Stimulated activated naive CD8-positive, alpha-beta T cell treated with anti-CD3 and anti-CD28 coated beads, Interleukin-15, amount 100 ng/mL, for 72 hours (primary cell): ENCODE data around the gene DLAT.
A peak's percentile ranks its signal among the peaks of the same experiment; 100 is the strongest.

Experiments used
- ATAC-seq: fragments of 150-1000 bp; cut with Tn5 transposase; 2 replicates; pipeline ENCODE4 v1.10.0; 2021; ENCODE audit warnings: mild to moderate bottlenecking, moderate library complexity
- DNase-seq, 2 donors: peaks; one replicate each; pipeline ENCODE4 v3.0.0; 2021 to 2022
- H3K27ac Mint-ChIP-seq, 2 donors: one replicate each; pipeline ENCODE4 v1.8.0; 2022; ENCODE audit warnings: mild to moderate bottlenecking in 2 of 2, mixed read lengths in 2 of 2, moderate library complexity in 2 of 2
- H3K27me3 Mint-ChIP-seq: one replicate; pipeline ENCODE4 v1.8.0; 2022; ENCODE audit warnings: mixed read lengths
- H3K4me1 Mint-ChIP-seq: one replicate; pipeline ENCODE4 v1.8.0; 2022; ENCODE audit warnings: mild to moderate bottlenecking, mixed read lengths
- H3K4me3 Mint-ChIP-seq, 2 donors: one replicate each; pipeline ENCODE4 v1.8.0; 2022; ENCODE audit warnings: mild to moderate bottlenecking in 2 of 2, mixed read lengths in 2 of 2, moderate library complexity in 1 of 2
- H3K9me3 Mint-ChIP-seq, 2 donors: one replicate each; pipeline ENCODE4 v1.8.0; 2022; ENCODE audit warnings: mixed read lengths in 2 of 2

The DLAT gene

GRCh38 chr11:112024773-112025678 lies at the start of gene DLAT:
DLAT (plus strand) TSS chr11:112025408; CDS start chr11:112025473, 65 bp downstream.
- no peaks in the 10 kb centered on the region for H3K27me3 Mint-ChIP-seq

GRCh38 chr11:111976119-111976766 lies 49.0 kb upstream of the DLAT start:
- DNase-seq, result no peak
- no peak overlapping the region for H3K27ac Mint-ChIP-seq
- H3K4me3 Mint-ChIP-seq, result peak overlapping the region; percentile 67 to 68
- H3K4me1 Mint-ChIP-seq, result peaks cover 14% of the 10 kb centered on the region
- ATAC-seq, result no peak
- H3K27me3 Mint-ChIP-seq, result peaks cover 44% of the 10 kb centered on the region
- no peaks in the 10 kb centered on the region for H3K9me3 Mint-ChIP-seq

More at GRCh38 chr11:112024773-112025678, at the start of gene DLAT:
- DNase-seq (peak; percentile 82 to 89), ATAC-seq (peak; percentile 94)
- peaks cover 13% of the 10 kb centered on the region for H3K4me1 Mint-ChIP-seq
- H3K4me3 Mint-ChIP-seq, result peak within 1 kb of the TSS; percentile 99 to 100
- H3K9me3 Mint-ChIP-seq, result no peaks in the 10 kb centered on the region
- peak within 1 kb of the TSS; percentile 99 to 100 for H3K27ac Mint-ChIP-seq

GRCh38 chr11:111976767-111977145 lies 48.5 kb upstream of the DLAT start:
- Mint-ChIP-seq H3K27ac (no peak overlapping the region), H3K4me1 (peaks cover 14% of the 10 kb centered on the region), H3K27me3 (peaks cover 44% of the 10 kb centered on the region), H3K9me3 (no peaks in the 10 kb centered on the region), H3K4me3 (peak overlapping the region; percentile 67 to 68)
- no peak for ATAC-seq
- DNase-seq, result no peak

- peak overlapping the region; percentile 74 to 81 for H3K4me3 Mint-ChIP-seq
- DNase-seq, result peak; percentile 16 to 29
- peaks cover 14% of the 10 kb centered on the region for H3K4me1 Mint-ChIP-seq
- no peaks in the 10 kb centered on the region for H3K9me3 Mint-ChIP-seq
- H3K27ac Mint-ChIP-seq, result no peak overlapping the region
- peak; percentile 86 for ATAC-seq
- H3K27me3 Mint-ChIP-seq, result peaks cover 44% of the 10 kb centered on the region
These were observed 47.8 kb upstream of the DLAT start for GRCh38 chr11:111977146-111978027.

- peak overlapping the region; percentile 74 to 81 for H3K4me3 Mint-ChIP-seq
- H3K9me3 Mint-ChIP-seq, result no peaks in the 10 kb centered on the region
- H3K4me1 Mint-ChIP-seq, result peaks cover 14% of the 10 kb centered on the region
- no peak overlapping the region for H3K27ac Mint-ChIP-seq
- peaks cover 44% of the 10 kb centered on the region for H3K27me3 Mint-ChIP-seq
- no peak for DNase-seq
- no peak for ATAC-seq
These were observed 47.0 kb upstream of the DLAT start for GRCh38 chr11:111978028-111978771.

- Mint-ChIP-seq H3K4me1 (peaks cover 14% of the 10 kb centered on the region), H3K9me3 (no peaks in the 10 kb centered on the region), H3K4me3 (no peak overlapping the region), H3K27me3 (peaks cover 44% of the 10 kb centered on the region), H3K27ac (no peak overlapping the region)
- DNase-seq, result no peak
- no peak for ATAC-seq
These were observed 45.1 kb upstream of the DLAT start for GRCh38 chr11:111980062-111980461.

DNA sequence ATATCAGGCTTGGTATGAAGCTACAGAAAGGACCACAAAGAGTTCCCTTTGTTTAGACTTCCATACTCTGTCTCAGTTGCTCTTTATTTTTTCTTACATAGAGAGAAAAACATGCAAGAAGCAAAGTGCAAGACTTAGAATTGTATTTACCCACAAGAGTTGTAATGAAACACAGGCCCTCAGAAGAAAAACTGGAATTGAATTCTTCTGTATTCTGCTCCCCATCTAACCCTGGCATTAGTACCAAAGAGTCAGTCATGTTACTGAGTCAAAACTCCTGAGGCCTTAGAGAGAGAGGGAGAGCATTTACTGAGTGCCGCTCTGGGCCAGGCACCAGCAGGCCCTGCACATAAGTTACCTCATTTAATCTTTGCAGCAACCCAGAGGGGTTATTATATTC lies 43.9 kb upstream of the DLAT start:
- ATAC-seq (no peak), DNase-seq (no peak)
- Mint-ChIP-seq H3K27ac (no peak overlapping the region), H3K4me3 (no peak overlapping the region), H3K27me3 (peaks cover 41% of the 10 kb centered on the region), H3K4me1 (peaks cover 14% of the 10 kb centered on the region), H3K9me3 (no peaks in the 10 kb centered on the region)

DNA sequence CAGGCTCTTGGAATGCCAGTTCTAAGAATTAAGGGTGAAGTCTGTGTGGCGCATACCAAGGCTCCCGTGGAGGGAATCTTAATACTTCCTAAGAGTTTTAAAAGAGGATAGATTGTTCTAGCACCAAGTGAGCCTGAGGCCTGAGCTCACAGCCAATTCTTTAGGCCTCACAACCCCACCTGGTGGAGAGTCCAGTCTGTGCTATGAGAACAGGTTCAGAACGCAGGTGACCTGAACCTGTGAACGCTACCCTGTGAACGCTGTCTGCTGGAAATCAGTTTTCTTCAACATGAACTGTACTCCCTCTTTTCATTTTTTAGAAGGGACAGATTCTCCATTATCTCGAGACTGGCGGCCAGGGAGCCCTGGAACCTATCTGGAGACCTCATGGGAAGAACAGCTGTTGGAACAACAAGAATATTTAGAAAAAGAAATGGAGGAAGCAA lies 43.2 kb upstream of the DLAT start:
- H3K9me3 Mint-ChIP-seq, result no peaks in the 10 kb centered on the region
- no peak overlapping the region for H3K27ac Mint-ChIP-seq
- H3K4me3 Mint-ChIP-seq, result no peak overlapping the region
- ATAC-seq (peak; percentile 83), DNase-seq (peak; percentile 32 to 57)
- H3K27me3 Mint-ChIP-seq, result peaks cover 33% of the 10 kb centered on the region
- H3K4me1 Mint-ChIP-seq, result peaks cover 8% of the 10 kb centered on the region

- no peak overlapping the region for H3K4me3 Mint-ChIP-seq
- DNase-seq, result no peak
- peaks cover 4% of the 10 kb centered on the region for H3K4me1 Mint-ChIP-seq
- H3K9me3 Mint-ChIP-seq, result no peaks in the 10 kb centered on the region
- H3K27ac Mint-ChIP-seq, result no peak overlapping the region
- no peak for ATAC-seq
- H3K27me3 Mint-ChIP-seq, result peaks cover 27% of the 10 kb centered on the region
These were observed 42.5 kb upstream of the DLAT start for GRCh38 chr11:111982541-111983186.

DNA sequence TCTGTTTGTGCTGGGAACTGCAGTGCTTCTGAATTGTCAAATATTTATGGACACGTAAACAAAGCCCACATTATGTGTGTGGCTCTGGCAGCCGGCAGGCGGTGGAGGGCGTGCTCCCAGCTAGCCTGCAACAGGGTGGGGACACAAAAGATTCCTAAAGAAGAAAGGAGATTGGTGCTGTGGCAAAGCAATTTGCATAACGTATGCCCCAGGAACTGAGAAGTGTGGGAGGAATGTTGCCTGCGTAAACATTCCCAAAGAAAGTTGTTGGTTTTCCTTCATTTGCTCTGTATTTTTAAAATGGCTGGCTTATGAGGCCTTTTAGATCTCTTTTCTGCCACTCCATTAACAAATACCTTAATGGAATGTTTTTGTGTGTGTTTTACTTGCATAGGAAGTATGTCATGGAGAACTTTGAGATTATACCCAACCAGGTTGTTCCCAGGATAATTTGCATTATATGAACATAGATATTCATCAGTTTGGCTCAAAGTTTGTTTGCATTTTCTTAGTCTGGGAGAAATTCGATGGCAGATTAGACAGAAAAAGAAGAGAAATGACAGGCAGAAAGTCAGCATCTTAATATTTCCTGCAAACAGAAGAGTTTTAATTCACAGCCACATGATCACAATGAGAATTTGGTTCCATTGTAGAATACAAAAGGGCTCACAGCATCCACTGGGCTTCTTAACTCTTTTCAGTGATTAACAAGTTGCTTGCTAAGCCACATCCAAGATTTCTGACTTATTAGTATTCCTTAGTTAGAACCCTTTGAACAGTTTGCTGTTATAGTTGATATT lies 41.8 kb upstream of the DLAT start:
- Mint-ChIP-seq H3K4me3 (no peak overlapping the region), H3K4me1 (no peaks in the 10 kb centered on the region), H3K9me3 (no peaks in the 10 kb centered on the region), H3K27me3 (peaks cover 20% of the 10 kb centered on the region), H3K27ac (no peak overlapping the region)
- DNase-seq (no peak), ATAC-seq (no peak)

GRCh38 chr11:111986589-111986988 lies 38.6 kb upstream of the DLAT start:
- no peaks in the 10 kb centered on the region for H3K27me3 Mint-ChIP-seq
- ATAC-seq (no peak), DNase-seq (no peak)
- H3K9me3 Mint-ChIP-seq, result no peaks in the 10 kb centered on the region
- H3K4me3 Mint-ChIP-seq, result no peak overlapping the region
- no peak overlapping the region for H3K27ac Mint-ChIP-seq
- H3K4me1 Mint-ChIP-seq, result no peaks in the 10 kb centered on the region

DNA sequence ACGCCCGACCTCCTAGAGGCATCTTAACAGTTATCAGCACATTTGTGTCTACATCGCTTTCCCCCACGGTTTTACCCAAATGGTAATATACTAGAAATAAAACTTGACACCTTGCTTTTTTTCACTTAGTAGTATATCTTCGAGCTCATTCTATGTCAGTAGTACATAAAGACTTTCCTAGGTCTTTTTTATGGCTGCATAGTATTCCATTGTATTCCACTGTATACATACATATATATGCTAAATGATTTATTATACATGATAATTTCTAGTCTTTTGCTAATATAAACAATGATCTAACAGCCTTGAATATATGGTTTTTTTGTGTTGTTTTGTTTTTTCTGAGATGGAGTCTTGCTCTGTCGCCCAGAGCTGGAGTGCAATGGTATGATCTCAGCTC lies 34.8 kb upstream of the DLAT start:
- DNase-seq (no peak), ATAC-seq (no peak)
- no peak overlapping the region for H3K27ac Mint-ChIP-seq
- H3K4me3 Mint-ChIP-seq, result no peak overlapping the region
- no peaks in the 10 kb centered on the region for H3K4me1 Mint-ChIP-seq
- H3K27me3 Mint-ChIP-seq, result no peaks in the 10 kb centered on the region
- no peaks in the 10 kb centered on the region for H3K9me3 Mint-ChIP-seq

DNA sequence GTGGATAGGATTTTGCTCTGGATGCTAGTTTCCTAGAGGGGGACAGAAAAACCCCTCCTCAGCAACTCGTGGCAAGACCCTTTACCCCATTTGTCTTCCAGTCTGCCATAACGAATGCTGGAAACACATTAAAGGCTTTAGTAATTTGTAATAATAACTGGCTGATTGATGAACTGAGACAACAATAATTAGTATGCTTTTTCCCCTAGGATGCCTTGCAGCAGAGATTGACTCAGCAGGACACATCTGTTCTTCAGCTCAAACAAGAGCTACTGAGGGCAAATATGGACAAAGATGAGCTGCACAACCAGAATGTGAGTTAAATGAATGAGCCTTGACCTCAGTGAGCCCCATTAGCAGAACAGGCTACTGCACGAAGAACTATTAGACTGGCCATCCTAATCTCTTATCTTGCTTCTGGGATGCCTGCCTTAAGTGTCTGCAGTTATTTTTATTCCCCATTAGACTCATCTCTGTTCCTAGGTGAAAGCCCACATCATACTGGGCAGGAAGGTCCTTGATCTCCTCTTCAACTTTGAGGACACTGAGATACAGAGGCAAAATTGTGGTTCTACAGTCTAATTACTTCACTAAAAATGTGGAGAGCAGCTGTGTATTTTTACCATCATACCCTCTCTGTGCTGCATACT lies 32.9 kb upstream of the DLAT start:
- DNase-seq, result no peak
- Mint-ChIP-seq H3K4me1 (no peaks in the 10 kb centered on the region), H3K9me3 (no peaks in the 10 kb centered on the region), H3K4me3 (no peak overlapping the region), H3K27ac (no peak overlapping the region), H3K27me3 (no peaks in the 10 kb centered on the region)
- ATAC-seq, result no peak
